GM12874 (cell line): ENCODE measurements around the gene UNC13C.

ENCODE experiments used
- CTCF ChIP-seq: IDR thresholded peaks from 2 replicates; pipeline ENCODE4 v1.5.1; 2011; ENCODE audit warnings: low read depth, mild to moderate bottlenecking, control low read depth, low read length, moderate library complexity; ENCODE audit not compliant: insufficient read depth

The UNC13C gene

GRCh38 chr15:54026258-54026657 lies 48.0 kb downstream of the UNC13C start:
- TF ChIP-seq CTCF: no peak

DNA sequence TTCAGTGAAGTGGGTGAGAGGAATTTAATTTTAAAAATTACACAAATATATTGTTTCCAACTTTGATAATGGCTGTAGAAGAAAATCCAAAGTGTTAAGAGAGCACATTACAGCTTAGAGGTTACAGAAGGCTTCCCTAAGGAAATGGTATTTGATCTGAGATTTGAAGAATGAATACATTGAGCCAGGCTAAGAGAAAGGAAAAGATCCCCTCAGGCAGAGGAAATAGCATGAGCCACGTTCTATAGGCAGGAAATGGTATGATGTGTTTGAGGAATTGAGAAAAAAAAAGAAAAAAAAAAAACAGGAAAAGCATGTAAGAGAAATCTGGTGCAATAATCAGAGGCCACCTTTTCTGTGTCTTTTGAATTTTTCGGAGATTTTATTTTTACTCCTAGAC lies 48.6 kb downstream of the UNC13C start:
- no peak for TF ChIP-seq CTCF

DNA sequence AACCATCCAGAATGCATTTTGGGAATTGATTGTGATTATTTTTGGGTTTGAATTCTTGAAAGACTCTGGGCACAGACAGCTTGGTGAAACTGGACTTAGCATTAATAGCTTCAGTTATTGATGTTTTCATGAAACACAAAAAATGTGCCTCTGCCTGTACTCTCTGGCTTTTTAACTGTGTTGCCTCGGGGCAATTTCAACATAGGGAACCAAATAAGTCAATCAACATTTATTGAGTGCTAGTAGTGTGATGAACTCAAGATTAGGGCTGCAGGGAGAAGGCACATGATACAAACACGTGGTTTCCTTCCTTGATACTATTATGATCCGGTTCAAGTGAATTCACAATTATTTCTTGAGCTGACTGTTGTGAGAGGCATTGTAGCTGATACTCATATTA lies 50.8 kb downstream of the UNC13C start:
- no peak for TF ChIP-seq CTCF

- no peak for TF ChIP-seq CTCF
Observed at GRCh38 chr15:54032066-54032465, 53.8 kb downstream of the UNC13C start.

DNA sequence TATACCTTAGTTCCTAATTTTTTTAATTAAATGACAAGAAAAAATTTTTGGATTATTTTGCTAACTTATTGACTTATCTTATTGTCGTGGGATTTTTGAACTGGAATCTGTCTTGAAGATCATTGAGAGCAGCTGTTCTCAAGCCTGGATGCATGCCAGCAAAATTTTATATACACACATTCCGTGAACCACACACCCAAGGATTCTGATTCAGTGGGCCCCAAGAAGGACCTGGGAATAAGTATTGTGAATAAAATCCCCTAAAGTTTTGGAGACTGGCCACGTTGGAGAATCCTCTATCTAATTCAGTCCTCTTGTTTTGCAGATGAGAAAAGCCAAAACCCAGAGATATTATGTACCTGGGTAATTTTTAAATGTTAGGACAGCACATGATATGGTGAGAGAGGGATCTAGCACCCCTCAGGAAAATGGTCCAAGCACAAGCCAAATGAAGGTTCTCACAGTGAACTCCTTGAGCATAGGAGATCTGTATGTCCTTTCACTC lies 55.2 kb downstream of the UNC13C start:
- TF ChIP-seq CTCF: no peak

DNA sequence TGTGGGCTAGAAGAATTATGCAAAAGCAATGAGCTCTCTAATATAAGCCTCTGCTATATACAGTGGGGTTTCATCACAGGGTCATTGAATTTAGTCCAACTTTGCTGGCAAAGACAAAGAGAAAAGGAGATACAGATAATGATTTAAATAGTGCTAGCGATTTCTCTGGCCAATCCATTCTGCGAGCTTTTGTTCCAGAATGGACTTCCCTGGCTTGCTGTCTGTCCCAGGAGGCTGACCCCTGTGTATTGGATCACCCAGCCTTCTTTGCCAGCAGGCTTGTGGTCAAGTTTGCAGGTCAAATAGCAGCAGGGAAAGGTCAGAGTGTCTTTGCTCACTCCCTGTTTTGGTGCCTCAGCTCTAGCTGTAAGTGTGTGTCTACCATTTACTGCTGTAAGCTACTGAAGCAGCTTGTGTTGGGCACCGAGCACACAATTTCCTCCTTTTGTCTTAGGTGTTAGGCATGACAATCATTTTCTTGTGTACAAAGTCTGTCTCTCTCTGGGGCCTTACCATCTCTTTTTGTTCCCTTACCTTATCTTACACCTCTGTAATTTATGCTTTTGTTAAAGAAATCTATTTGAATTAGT lies 55.7 kb downstream of the UNC13C start:
- no peak for TF ChIP-seq CTCF

- TF ChIP-seq CTCF: no peak
Observed at GRCh38 chr15:54035616-54036015, 57.4 kb downstream of the UNC13C start.
